GM12878 (cell line): ENCODE results near the gene PANK1. TPM values are rescaled to one million over a fixed set of nuclear protein-coding genes. Genes with fewer than 3 reads are reported as not detected.

Source experiments
- ATAC-seq: fragments of 200-7000 bp; cut with Tn5 transposase; 3 replicates; pipeline ENCODE4 v1.9.1; 2020; ENCODE audit warnings: mild to moderate bottlenecking, moderate library complexity
- BruUV-seq: library from RNA; stranded (reverse); fragments of 400-500 nt; replicated peaks from 2 replicates; lab custom pipeline; 2021; lab: Mats Ljungman, UMichigan
- CTCF ChIA-PET: fragments of 300-600 bp; sonication (Branson Sonifier 250); formaldehyde crosslinking; extraction: SDS; loops from one replicate; lab custom pipeline; 2021; ENCODE audit warnings: inconsistent platforms; lab: Yijun Ruan, JAX
- POLR2A ChIA-PET: fragments of 350-600 bp; formaldehyde crosslinking; extraction: SDS; loops from one replicate; lab custom pipeline; 2021; ENCODE audit warnings: inconsistent platforms; lab: Charles Lee
- RAD21 ChIA-PET: fragments of 300-600 bp; sonication (Branson Sonifier 250); formaldehyde crosslinking; loops from one replicate; lab custom pipeline; 2023; ENCODE audit warnings: antibody characterized with exemption; ENCODE audit not compliant: unreplicated experiment; lab: Charles Lee
- SMC1A ChIA-PET: fragments of 300-600 bp; sonication (Branson Sonifier 250); formaldehyde crosslinking; loops from one replicate; lab custom pipeline; 2023; ENCODE audit not compliant: unreplicated experiment, uncharacterized antibody; lab: Charles Lee
- DNase-seq: peaks from one replicate; pipeline ENCODE4 v3.0.0-alpha.2; 2011; ENCODE audit warnings: low read depth, low spot score
- FAIRE-seq: peaks from 3 replicates; lab custom pipeline; 2011; peaks lifted over from hg19 to GRCh38; lab: Jason Lieb, UNC
- H2AFZ ChIP-seq: 2 replicates; pipeline ENCODE4 v1.6.0; 2011; ENCODE audit warnings: low read depth, low read length, control low read depth; ENCODE audit not compliant: control insufficient read depth
- H3K27ac ChIP-seq: 2 replicates; pipeline ENCODE4 v1.5.1; 2011; ENCODE audit warnings: control low read depth; ENCODE audit not compliant: control insufficient read depth, insufficient read depth
- H3K27me3 ChIP-seq, 2 experiments: replicated peaks in 1 of 2; 2 replicates each; pipeline versions ENCODE4 v1.6.0 to v1.6.1; 2011; ENCODE audit warnings: low read length in 1 of 2; ENCODE audit not compliant: control insufficient read depth in 2 of 2, insufficient read depth in 2 of 2
- H3K36me3 ChIP-seq, 2 experiments: 2 replicates each; pipeline ENCODE4 v1.5.1; 2011; ENCODE audit warnings: low read length in 1 of 2; ENCODE audit not compliant: control insufficient read depth in 2 of 2, insufficient read depth in 2 of 2
- H3K4me1 ChIP-seq: 2 replicates; pipeline ENCODE4 v1.6.1; 2011; ENCODE audit warnings: mild to moderate bottlenecking, low read length, moderate library complexity, mixed read lengths; ENCODE audit not compliant: control insufficient read depth, insufficient read depth
- H3K4me2 ChIP-seq: 2 replicates; pipeline ENCODE4 v1.6.0; 2011; ENCODE audit warnings: control low read depth; ENCODE audit not compliant: control insufficient read depth, insufficient read depth
- H3K4me3 ChIP-seq: fragments of 200-600 bp; sonication (generic); 2 replicates; pipeline ENCODE4 v1.5.1; 2016
- H3K79me2 ChIP-seq: 2 replicates; pipeline ENCODE4 v1.6.0; 2011; ENCODE audit warnings: low read length; ENCODE audit not compliant: control insufficient read depth, insufficient read depth
- H3K9ac ChIP-seq: 2 replicates; pipeline ENCODE4 v1.8.0; 2011; ENCODE audit warnings: low read length, control low read depth, mixed read lengths; ENCODE audit not compliant: control insufficient read depth, insufficient read depth
- H3K9me3 ChIP-seq: replicated peaks from 3 replicates; pipeline ENCODE4 v1.5.1; 2011; ENCODE audit warnings: mild to moderate bottlenecking, low read length; ENCODE audit not compliant: control insufficient read depth, insufficient read depth
- H4K20me1 ChIP-seq: 2 replicates; pipeline ENCODE4 v1.6.0; 2011; ENCODE audit not compliant: control insufficient read depth, insufficient read depth
- CEBPB ChIP-seq, 2 experiments: fragments of 150-350 bp in 1 of 2; IDR thresholded peaks; 2 replicates each; pipeline ENCODE4 v1.6.1; 2012 to 2014; ENCODE audit warnings: low read depth in 2 of 2, low read length in 2 of 2, borderline replicate concordance in 1 of 2, inconsistent platforms in 1 of 2
- FOXK2 ChIP-seq: fragments of 450-650 bp; IDR thresholded peaks from 2 replicates; pipeline ENCODE4 v1.6.1; 2017; ENCODE audit warnings: mild to moderate bottlenecking, moderate library complexity
- KLF5 ChIP-seq: fragments of 450-650 bp; IDR thresholded peaks from 2 replicates; pipeline ENCODE4 v1.6.1; 2014; ENCODE audit warnings: mild to moderate bottlenecking; ENCODE audit not compliant: partially characterized antibody
- MLLT1 ChIP-seq: fragments of 450-650 bp; IDR thresholded peaks from 2 replicates; pipeline ENCODE4 v1.6.1; 2016; ENCODE audit warnings: mild to moderate bottlenecking
- NFYB ChIP-seq: IDR thresholded peaks from 2 replicates; pipeline ENCODE4 v1.6.1; 2011; ENCODE audit warnings: low read depth, mild to moderate bottlenecking, low read length, improper control_type of control experiment, moderate library complexity; ENCODE audit not compliant: insufficient read depth
- RB1 ChIP-seq: fragments of 450-650 bp; formaldehyde crosslinking; IDR thresholded peaks from 2 replicates; pipeline ENCODE4 v1.6.1; 2017; ENCODE audit warnings: mild to moderate bottlenecking, borderline replicate concordance
- SPI1 ChIP-seq: IDR thresholded peaks from 2 replicates; pipeline ENCODE4 v1.6.1; 2011; ENCODE audit warnings: low read depth, mild to moderate bottlenecking, low read length, moderate library complexity, borderline replicate concordance; ENCODE audit not compliant: insufficient read depth
- YY1 ChIP-seq: IDR thresholded peaks from 2 replicates; pipeline ENCODE4 v1.6.1; 2011; ENCODE audit warnings: low read depth, mild to moderate bottlenecking, low read length
- ZBTB40 ChIP-seq: fragments of 450-650 bp; IDR thresholded peaks from 2 replicates; pipeline ENCODE4 v1.6.1; 2016; ENCODE audit warnings: mild to moderate bottlenecking, moderate library complexity, borderline replicate concordance
- ZNF622 ChIP-seq: fragments of 450-650 bp; IDR thresholded peaks from 2 replicates; pipeline ENCODE4 v1.6.1; 2017; ENCODE audit warnings: mild to moderate bottlenecking, inconsistent platforms
- in situ Hi-C: fragments of 300-500 bp; cut with MboI; formaldehyde crosslinking; loops from 9 replicates; pipeline ENCODE4 v1.14.3; 2018; ENCODE audit warnings: mixed read lengths
- intact Hi-C: fragments of 100-400 bp; cut with micrococcal nuclease; formaldehyde crosslinking; loops from one replicate; pipeline ENCODE4 v1.14.2; 2022; ENCODE audit not compliant: unreplicated experiment
- polyA plus RNA-seq, 11 experiments: library from polyadenylated mRNA; depleted of rRNA in 4 of 11; unstranded in 6 of 11; stranded (reverse) in 5 of 11; fragments of >200 nt; fragmentation: Nextera tagmentation in 4 of 11; fragmentation: Illumina TruSeq in 1 of 11; extraction: Ambion mirVana in 4 of 11; extraction: Trizol in 1 of 11; gene quantifications; 1 replicate in 1 of 11; 2 replicates in 10 of 11; pipeline versions ENCODE4 v1.2.1 to v1.2.3, GENCODE V29; 2011 to 2016; ENCODE audit warnings: inconsistent platforms in 2 of 11, missing spikeins in 2 of 11, low read depth in 1 of 11
- total RNA-seq, 4 experiments: library from RNA; depleted of rRNA in 3 of 4; stranded (reverse); fragments of >200 nt in 3 of 4; fragmentation: Illumina TruSeq in 1 of 4; extraction: Trizol in 1 of 4; gene quantifications; 2 replicates each; pipeline versions ENCODE4 v1.2.1 to v1.2.3, GENCODE V29; 2013 to 2021

The PANK1 gene
- total and polyA plus RNA-seq, 10 of the 15 experiments (the other 5 are each of a cell fraction or from before 2014, with no cell fraction given) = 1.9 to 10.6 (median 5.8) TPM

- TF ChIP-seq ZBTB40 (no peak), ZNF622 (no peak), MLLT1 (no peak), SPI1 (no peak)
Measured at GRCh38 chr10:89624020-89624419, 21.0 kb downstream of the PANK1 start (continued).

- H2AFZ ChIP-seq = no peak overlapping the region
- POLR2A ChIA-PET = no interaction called here
- no peak overlapping the region for H3K4me3 ChIP-seq
- H3K9ac ChIP-seq = no peak overlapping the region
- RAD21 ChIA-PET = interaction anchor here (0.6 kb wide), 1 partner anchor 351 kb away, joined by 4 read pairs; no protein-coding TSS in a partner anchor
- no peak for ATAC-seq
- no peak overlapping the region for H3K27ac ChIP-seq
- SMC1A ChIA-PET = interaction anchor here (1.1 kb wide), 1 partner anchor 12 kb away, joined by 4 read pairs; no protein-coding TSS in a partner anchor
- peaks cover 1% of the 10 kb centered on the region; the same call in 1 of the 3 replicates for H3K9me3 ChIP-seq
- intact Hi-C loops = no loop called here
- no peak for FAIRE-seq
- 0 out of 4 replicates have a peak, but pooled peaks cover 0 to 2% of the 10 kb centered on the region in 2 experiments for H3K36me3 ChIP-seq
- in situ Hi-C loops = no loop called here
- H3K27me3 ChIP-seq = no peaks in the 10 kb centered on the region
- no peak for TF ChIP-seq RB1
- no peak for TF ChIP-seq YY1
- TF ChIP-seq NFYB = no peak
- no peak for TF ChIP-seq FOXK2
- TF ChIP-seq KLF5 = no peak
- no peak for TF ChIP-seq CEBPB (IDR thresholded peaks at IDR 0.05; ENCODE audit: borderline replicate concordance in 1 of 2, low read depth in 2 of 2, low read length in 2 of 2)
- no peaks in the 10 kb centered on the region for H4K20me1 ChIP-seq
- no TSS peak for BruUV-seq
- no peaks in the 10 kb centered on the region for H3K4me1 ChIP-seq
- no peak overlapping the region for H3K4me2 ChIP-seq
- no peaks in the 10 kb centered on the region for H3K79me2 ChIP-seq
- no peak for DNase-seq
- CTCF ChIA-PET = interaction anchor here (0.8 to 1.1 kb wide), 2 partner anchors 12 to 34 kb away, joined by 3 to 4 read pairs; no protein-coding TSS in a partner anchor
Measured at GRCh38 chr10:89622151-89622550, 22.9 kb downstream of the PANK1 start.
